Heart left ventricle (tissue), 16 donors: ENCODE data around the gene CRLF3. TPM values are rescaled to one million over a fixed set of nuclear protein-coding genes. Genes with fewer than 3 reads are reported as not detected.
"Not testable (repeated sequence)": the region's sequence is repeated elsewhere in the genome, so short reads cannot be mapped to it uniquely, and the experiment has no call there.

ENCODE experiments used
- ATAC-seq, 4 donors: fragments of 200-7000 bp; cut with Tn5 transposase; one replicate each; pipeline ENCODE4 v1.9.1; 2020 to 2022; ENCODE audit warnings: moderate library complexity in 4 of 4, mild to moderate bottlenecking in 3 of 4, moderate number of reproducible peaks in 1 of 4
- DNase-seq, 5 donors: peaks; one replicate each; pipeline ENCODE4 v3.0.0-alpha.2; 2020
- H3K27ac ChIP-seq, 12 donors: fragments of 200-600 bp; sonication (generic) in 4 of 12; one replicate each; pipeline versions ENCODE4 v1.5.0 to v1.8.0; 2016 to 2022; ENCODE audit warnings: mild to moderate bottlenecking in 2 of 12
- H3K27me3 ChIP-seq, 9 donors: fragments of 200-600 bp; sonication (generic) in 2 of 9; one replicate each; pipeline versions ENCODE4 v1.5.1 to v1.8.0; 2016 to 2022; ENCODE audit warnings: mild to moderate bottlenecking in 3 of 9
- H3K36me3 ChIP-seq, 9 donors: fragments of 200-600 bp; sonication (generic) in 2 of 9; one replicate each; pipeline versions ENCODE4 v1.5.0 to v1.8.0; 2018 to 2022; ENCODE audit warnings: mild to moderate bottlenecking in 2 of 9
- H3K4me1 ChIP-seq, 12 donors: fragments of 200-600 bp; sonication (generic) in 4 of 12; one replicate each; pipeline versions ENCODE4 v1.5.0 to v1.8.0; 2016 to 2022; ENCODE audit warnings: mild to moderate bottlenecking in 3 of 12
- H3K4me3 ChIP-seq, 12 donors: fragments of 200-600 bp; sonication (generic) in 4 of 12; one replicate each; pipeline versions ENCODE4 v1.5.0 to v1.8.0; 2017 to 2022; ENCODE audit warnings: mild to moderate bottlenecking in 9 of 12, moderate library complexity in 4 of 12
- H3K9me3 ChIP-seq, 12 donors: fragments of 200-600 bp; sonication (generic) in 4 of 12; one replicate each; pipeline versions ENCODE4 v1.5.0 to v1.8.0; 2016 to 2022; ENCODE audit warnings: mild to moderate bottlenecking in 1 of 12
- POLR2A ChIP-seq, 2 donors: fragments of 450-650 bp; IDR thresholded peaks; one replicate each; pipeline ENCODE4 v1.6.1; 2017; ENCODE audit warnings: antibody characterized with exemption in 2 of 2, mild to moderate bottlenecking in 2 of 2, moderate library complexity in 2 of 2
- WGBS, 4 donors: extraction: QIAGEN DNeasy Blood & Tissue Kit in 2 of 4; methylation state at CpG; one replicate each; pipeline versions ENCODE4 v1.1.5 to v1.1.7; 2013 to 2018; 5-methylcytosine and 5-hydroxymethylcytosine counted together
- intact Hi-C, 10 donors: fragments of 100-400 bp; cut with DNase I; formaldehyde crosslinking; loops; one replicate each; pipeline versions ENCODE4 v1.11.1 to v1.14.2; 2022
- polyA plus RNA-seq, 2 donors: library from polyadenylated mRNA; stranded (reverse); fragments of 200-250 nt; gene quantifications; one replicate each; pipeline ENCODE4 v1.2.3, GENCODE V29; 2013
- total RNA-seq, 9 donors: library from RNA; depleted of rRNA in 2 of 9; stranded (reverse); fragments of >200 nt in 2 of 9; fragmentation: NEBNext Ultra II Directional in 3 of 9; extraction: Animal tissue kit (Norgen Biotek cat#: 25700) in 3 of 9; gene quantifications; one replicate each; pipeline versions ENCODE4 v1.1.0 to v1.2.4, GENCODE V29; 2016 to 2023
- TF ChIP-seq, protein P1 (sequence below), 12 donors: fragments of 200-600 bp; sonication (generic) in 4 of 12; IDR thresholded peaks; one replicate each; pipeline versions ENCODE4 v1.5.0 to v1.8.0; 2018 to 2022; ENCODE audit warnings: antibody characterized with exemption in 12 of 12, mild to moderate bottlenecking in 5 of 12
- donor health status: ischemic (EF 13 %, LVEDD 7.1; RV severe dilation, severe dysfunction).
- donor health status: healthy with polysubstance abuse.
- donor health status: DM: no; HTN: yes; CAD: no.
- donor health status: DM: no; HTN: no; CAD: no.
- donor health status: ischemic (EF 25% LVEDD 6.9; RV normal size, moderate dysfunction).
- donor health status: ischemic (EF 25% LVEDD 5.7; RV mildly dilated, moderate dysfunction).
- donor health status: healthy.
- donor health status: DM: yes; HTN: yes; CAD: no.
- donor health status: ischemic (EF 35%, LVEDD 5.7; RV mildly dilated, moderate dysfunction).
- donor health status: nonischemic (EF 11% LVEDD 7.7; RV severe dilation, severe dysfunction).
- donor health status: DM: yes; HTN: yes; CAD: no.
- donor health status: PGD.
- donor health status: ischemic (EF 29% LVEDD 5.4; RV normal size, mild dysfunction).
- donor health status: nonischemic (EF 23%, LVEDD 6.1; RV moderate dilation, normal function).

CRLF3 gene
- total and polyA plus RNA-seq, 11 donors: 3.0 to 12.3 (median 5.5) TPM

- DNase-seq, H3K4me1 ChIP-seq, H3K9me3 ChIP-seq, H3K27ac ChIP-seq, intact Hi-C loops, H3K4me3 ChIP-seq, H3K27me3 ChIP-seq, ATAC-seq: not testable (repeated sequence)
- 95 to 98% (median 96%) methylated on average over 14 of the region's 14 CpGs for WGBS, 4 donors
- peaks cover 0 to 86% (median 74%) of the 10 kb centered on the region in 9 donors for H3K36me3 ChIP-seq
These were observed 56.7 kb downstream of the CRLF3 start for GRCh38 chr17:30767641-30768404.

DNA sequence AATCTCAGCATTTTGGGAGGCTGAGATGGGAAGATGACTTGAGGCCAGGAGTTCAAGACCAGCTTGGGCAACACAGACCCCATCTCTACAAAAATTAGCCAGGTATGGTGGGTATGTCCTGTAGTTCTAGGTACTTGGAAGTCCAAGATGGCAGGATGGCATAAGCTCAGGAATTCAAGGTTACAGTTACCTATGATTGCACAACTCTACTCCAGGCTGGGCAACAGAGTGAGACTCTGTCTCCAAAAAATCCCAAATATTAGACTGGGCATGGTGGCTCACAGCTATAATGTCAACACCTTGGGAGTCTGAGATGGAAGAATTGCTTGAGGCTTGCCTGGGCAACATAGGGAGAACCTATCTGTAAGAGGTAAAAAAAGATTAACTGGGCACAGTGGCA, 63.4 kb downstream of the CRLF3 start:
- TF ChIP-seq, protein P1, sequence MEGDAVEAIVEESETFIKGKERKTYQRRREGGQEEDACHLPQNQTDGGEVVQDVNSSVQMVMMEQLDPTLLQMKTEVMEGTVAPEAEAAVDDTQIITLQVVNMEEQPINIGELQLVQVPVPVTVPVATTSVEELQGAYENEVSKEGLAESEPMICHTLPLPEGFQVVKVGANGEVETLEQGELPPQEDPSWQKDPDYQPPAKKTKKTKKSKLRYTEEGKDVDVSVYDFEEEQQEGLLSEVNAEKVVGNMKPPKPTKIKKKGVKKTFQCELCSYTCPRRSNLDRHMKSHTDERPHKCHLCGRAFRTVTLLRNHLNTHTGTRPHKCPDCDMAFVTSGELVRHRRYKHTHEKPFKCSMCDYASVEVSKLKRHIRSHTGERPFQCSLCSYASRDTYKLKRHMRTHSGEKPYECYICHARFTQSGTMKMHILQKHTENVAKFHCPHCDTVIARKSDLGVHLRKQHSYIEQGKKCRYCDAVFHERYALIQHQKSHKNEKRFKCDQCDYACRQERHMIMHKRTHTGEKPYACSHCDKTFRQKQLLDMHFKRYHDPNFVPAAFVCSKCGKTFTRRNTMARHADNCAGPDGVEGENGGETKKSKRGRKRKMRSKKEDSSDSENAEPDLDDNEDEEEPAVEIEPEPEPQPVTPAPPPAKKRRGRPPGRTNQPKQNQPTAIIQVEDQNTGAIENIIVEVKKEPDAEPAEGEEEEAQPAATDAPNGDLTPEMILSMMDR (IDR thresholded peaks at IDR 0.05): no peak
- TF ChIP-seq POLR2A (IDR thresholded peaks at IDR 0.05): no peak
- intact Hi-C loops: no loop called here
- Histone ChIP-seq H3K27ac (no peak overlapping the region), H3K36me3 (peaks cover 0 to 89% (median 63%) of the 10 kb centered on the region in 9 donors), H3K9me3 (no peaks in the 10 kb centered on the region), H3K4me1 (no peaks in the 10 kb centered on the region), H3K27me3 (no peaks in the 10 kb centered on the region), H3K4me3 (no peak overlapping the region)
- ATAC-seq (no peak), DNase-seq (no peak)

GRCh38 chr17:30753291-30753690, 71.2 kb downstream of the CRLF3 start:
- H3K27ac ChIP-seq, H3K9me3 ChIP-seq, DNase-seq, ATAC-seq, H3K4me3 ChIP-seq, H3K27me3 ChIP-seq, intact Hi-C loops, H3K4me1 ChIP-seq: not testable (repeated sequence)
- 93 to 98% (median 96%) methylated on average over 10 of the region's 10 CpGs for WGBS, 4 donors
- H3K36me3 ChIP-seq: peaks cover 0 to 95% (median 74%) of the 10 kb centered on the region in 9 donors

GRCh38 chr17:30750982-30751381, 73.5 kb downstream of the CRLF3 start:
- 96 to 98% (median 97%) methylated on average over 11 of the region's 11 CpGs for WGBS, 4 donors
- H3K36me3 ChIP-seq: peaks cover 0 to 93% (median 81%) of the 10 kb centered on the region in 9 donors
- DNase-seq, H3K4me1 ChIP-seq, H3K9me3 ChIP-seq, H3K4me3 ChIP-seq, intact Hi-C loops, H3K27me3 ChIP-seq, H3K27ac ChIP-seq, ATAC-seq: not testable (repeated sequence)

- peaks cover 0 to 91% (median 84%) of the 10 kb centered on the region in 9 donors for H3K36me3 ChIP-seq
These were observed 76.9 kb downstream of the CRLF3 start for GRCh38 chr17:30747621-30748020.

DNA sequence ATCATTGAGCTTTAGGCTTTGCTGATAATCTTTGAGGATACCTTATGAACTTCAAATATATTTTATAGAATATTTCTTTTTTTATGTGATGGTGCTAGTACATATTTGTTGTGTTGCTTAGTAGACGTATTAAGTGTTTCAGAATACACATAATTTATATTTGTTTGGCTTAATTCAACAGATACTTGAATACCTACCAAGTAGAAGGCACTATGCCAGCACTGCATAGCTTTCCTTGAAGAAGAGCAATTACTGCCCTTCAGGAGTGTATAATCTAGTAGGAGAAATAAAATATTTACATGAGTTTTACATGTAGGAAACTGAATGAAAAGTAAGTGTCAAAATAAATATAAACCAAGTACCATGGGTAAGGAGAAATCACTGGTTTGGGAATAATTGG, 81.8 kb downstream of the CRLF3 start:
- H3K27ac ChIP-seq, H3K4me3 ChIP-seq, H3K9me3 ChIP-seq, DNase-seq, H3K4me1 ChIP-seq, H3K27me3 ChIP-seq, intact Hi-C loops, ATAC-seq: not testable (repeated sequence)
- H3K36me3 ChIP-seq: peaks cover 0 to 74% (median 45%) of the 10 kb centered on the region in 9 donors
- WGBS, 4 donors: 57 to 87% (median 80%) methylated on average over 1 of the region's 1 CpG

More at GRCh38 chr17:30747621-30748020, 76.9 kb downstream of the CRLF3 start:
- H3K4me1 ChIP-seq, H3K27me3 ChIP-seq, H3K27ac ChIP-seq, intact Hi-C loops, ATAC-seq, DNase-seq, H3K9me3 ChIP-seq, H3K4me3 ChIP-seq: not testable (repeated sequence)
- WGBS, 4 donors: 95 to 99% (median 97%) methylated on average over 4 of the region's 4 CpGs

DNA sequence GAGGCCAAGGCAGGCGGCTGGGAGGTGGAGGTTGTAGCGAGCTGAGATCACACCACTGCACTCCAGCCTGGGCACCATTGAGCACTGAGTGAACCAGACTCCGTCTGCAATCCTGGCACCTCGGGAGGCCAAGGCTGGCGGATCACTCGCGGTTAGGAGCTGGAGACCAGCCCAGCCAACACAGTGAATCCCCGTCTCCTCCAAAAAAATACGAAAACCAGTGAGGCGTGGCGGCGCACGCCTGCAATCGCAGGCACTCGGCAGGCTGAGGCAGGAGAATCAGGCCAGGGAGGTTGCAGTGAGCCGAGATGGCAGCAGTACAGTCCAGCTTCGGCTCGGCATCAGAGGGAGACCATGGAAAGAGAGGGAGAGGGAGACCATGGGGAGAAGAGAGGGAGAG, 88.1 kb downstream of the CRLF3 start:
- intact Hi-C loops, H3K27ac ChIP-seq: not testable (repeated sequence)
- 93 to 96% (median 95%) methylated on average over 18 of the region's 18 CpGs for WGBS, 4 donors

GRCh38 chr17:30735644-30736043, 88.8 kb downstream of the CRLF3 start:
- Histone ChIP-seq H3K36me3 (peaks cover 0 to 25% (median 4%) of the 10 kb centered on the region in 9 donors), H3K4me1 (peaks cover 0 to 24% (median 12%) of the 10 kb centered on the region in 12 donors)
- intact Hi-C loops, ATAC-seq, DNase-seq, H3K9me3 ChIP-seq, H3K4me3 ChIP-seq, H3K27ac ChIP-seq, H3K27me3 ChIP-seq: not testable (repeated sequence)
- 61 to 65% (median 63%) methylated on average over 5 of the region's 5 CpGs for whole genome bisulfite sequencing, 4 donors

More for the DNA sequence above, 88.1 kb downstream of the CRLF3 start:
- not testable (repeated sequence) for H3K4me3 ChIP-seq, ATAC-seq, H3K27me3 ChIP-seq, H3K9me3 ChIP-seq
- DNase-seq: peak in 1 of 5 donors; percentile 13
- peaks cover 0 to 24% (median 11%) of the 10 kb centered on the region in 12 donors for H3K4me1 ChIP-seq
- H3K36me3 ChIP-seq: peaks cover 0 to 31% (median 7%) of the 10 kb centered on the region in 9 donors

DNA sequence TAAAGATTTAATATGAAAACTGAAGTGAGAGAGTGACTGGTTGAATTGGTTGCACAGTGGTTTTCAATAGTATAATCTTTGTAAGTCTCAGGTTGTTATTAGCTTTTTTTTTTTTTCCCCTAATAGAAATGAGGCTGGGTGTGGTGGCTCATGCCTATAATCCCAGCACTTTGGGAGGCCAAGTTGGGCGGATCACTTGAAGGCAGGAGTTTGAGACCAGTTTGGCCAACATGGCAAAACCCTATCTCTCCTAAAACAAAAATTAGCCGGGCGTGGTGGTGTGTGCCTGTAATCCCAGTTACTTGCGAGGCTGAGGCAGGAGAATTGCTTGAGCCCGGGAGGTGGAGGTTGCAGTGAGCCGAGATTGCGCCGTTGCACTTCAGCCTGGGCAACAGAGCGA, 89.3 kb downstream of the CRLF3 start:
- peaks cover 0 to 21% (median under 1%) of the 10 kb centered on the region in 9 donors for H3K36me3 ChIP-seq
- DNase-seq, H3K27me3 ChIP-seq, H3K9me3 ChIP-seq, H3K27ac ChIP-seq, H3K4me3 ChIP-seq, intact Hi-C loops, ATAC-seq: not testable (repeated sequence)
- 91 to 97% (median 95%) methylated on average over 9 of the region's 9 CpGs for WGBS, 4 donors
- H3K4me1 ChIP-seq: peaks cover 0 to 24% (median 12%) of the 10 kb centered on the region in 12 donors

DNA sequence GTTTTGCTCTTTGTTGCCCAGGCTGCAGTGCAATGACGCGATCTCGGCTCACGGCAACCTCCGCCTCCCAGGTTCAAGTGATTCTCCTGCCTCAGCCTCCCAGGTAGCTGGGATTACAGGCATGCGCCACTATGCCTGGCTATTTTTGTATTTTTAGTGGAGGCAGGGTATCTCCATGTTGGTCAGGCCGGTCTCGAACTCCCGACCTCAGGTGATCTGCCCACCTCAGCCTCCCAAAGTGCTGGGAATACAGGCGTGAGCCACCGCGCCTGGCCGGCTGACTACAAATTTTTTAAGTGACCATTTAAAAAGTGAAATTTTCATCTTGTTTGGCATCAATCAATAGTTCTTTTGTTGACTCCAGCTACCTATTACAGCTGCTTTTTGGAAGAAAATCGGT, 90.3 kb downstream of the CRLF3 start:
- DNase-seq: peak in 1 of 5 donors; percentile 26
- intact Hi-C loops, H3K9me3 ChIP-seq, H3K4me3 ChIP-seq, H3K27ac ChIP-seq, H3K27me3 ChIP-seq, ATAC-seq: not testable (repeated sequence)
- Histone ChIP-seq H3K36me3 (peaks cover 0 to 16% (median 0%) of the 10 kb centered on the region in 9 donors), H3K4me1 (peaks cover 0 to 24% (median 12%) of the 10 kb centered on the region in 12 donors)
- WGBS, 4 donors: 93 to 96% (median 96%) methylated on average over 14 of the region's 14 CpGs
